GM13977 (cell line): ENCODE results near the gene SF1.

Experiments used
- DNase-seq: peaks from one replicate; pipeline ENCODE4 v3.0.0; 2012; ENCODE audit warnings: low spot score
- CTCF ChIP-seq: IDR thresholded peaks from 2 replicates; pipeline ENCODE4 v1.5.1; 2012; ENCODE audit warnings: mild to moderate bottlenecking, control low read depth; ENCODE audit not compliant: insufficient read depth; ENCODE audit errors: extremely low read depth, missing control alignments
- in situ Hi-C: fragments of 300-500 bp; cut with MboI; formaldehyde crosslinking; loops from one replicate; pipeline ENCODE4 v1.12.0; 2022; ENCODE audit warnings: low sequenced_read_pairs, low pct_unique_long_range_greater_than_20kb, mixed read lengths, inconsistent platforms; ENCODE audit not compliant: unreplicated experiment

SF1 gene

DNA sequence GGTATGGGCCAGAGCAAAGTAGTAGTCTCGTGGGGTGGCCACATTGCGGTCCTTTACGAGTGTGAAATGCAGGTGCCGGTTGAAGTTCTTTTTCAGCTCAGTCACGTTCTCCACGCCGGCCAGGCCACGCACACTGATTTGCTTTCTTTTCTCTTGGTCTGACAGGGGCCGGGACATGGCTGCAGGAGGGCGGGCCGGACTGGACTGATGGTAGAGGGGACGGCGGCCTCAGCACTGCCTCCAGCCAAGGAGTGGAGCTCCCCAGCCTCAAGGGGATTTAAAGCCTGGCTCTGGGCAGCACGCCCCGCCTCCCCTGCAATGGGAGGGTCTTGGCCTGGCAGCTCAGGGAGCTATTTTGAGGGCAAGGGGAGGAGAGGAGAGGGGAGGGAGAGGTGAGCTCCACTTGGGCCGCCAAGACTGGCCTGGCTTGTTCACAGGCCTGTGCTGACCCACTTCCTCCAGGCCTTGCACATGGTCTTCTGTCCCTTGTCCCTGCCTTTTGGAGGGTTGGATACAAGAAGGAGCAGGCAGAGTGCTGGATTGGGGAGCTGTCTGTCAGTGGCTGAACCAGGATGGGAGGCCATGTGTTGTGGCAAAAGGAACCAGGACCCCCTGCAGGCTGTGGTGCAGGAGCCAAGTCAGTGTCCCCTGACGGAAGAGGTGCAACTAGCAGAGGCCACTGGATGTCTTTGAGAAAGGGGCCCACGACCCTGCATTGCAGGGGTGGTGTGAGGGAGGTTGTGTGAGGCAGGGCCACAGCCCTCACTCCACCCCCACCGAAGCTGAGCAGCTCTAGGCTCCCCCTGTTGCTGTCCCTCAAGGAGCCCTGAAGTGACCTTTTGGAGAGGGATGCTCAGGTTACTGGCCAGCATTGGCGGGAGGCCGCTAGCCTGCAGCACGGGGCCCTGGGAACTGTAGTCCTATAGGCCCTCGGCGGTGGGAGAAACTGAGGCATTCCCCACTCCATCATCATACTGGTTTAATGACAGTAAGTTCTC, 18.3 kb downstream of the SF1 start, which contains the start of gene PYGM:
Gene PYGM, minus strand, starts transcription at position 253 of the 998 bp plus-strand sequence. Its CDS starts 76 bp downstream, at position 177.
- no peak for TF ChIP-seq CTCF

DNA sequence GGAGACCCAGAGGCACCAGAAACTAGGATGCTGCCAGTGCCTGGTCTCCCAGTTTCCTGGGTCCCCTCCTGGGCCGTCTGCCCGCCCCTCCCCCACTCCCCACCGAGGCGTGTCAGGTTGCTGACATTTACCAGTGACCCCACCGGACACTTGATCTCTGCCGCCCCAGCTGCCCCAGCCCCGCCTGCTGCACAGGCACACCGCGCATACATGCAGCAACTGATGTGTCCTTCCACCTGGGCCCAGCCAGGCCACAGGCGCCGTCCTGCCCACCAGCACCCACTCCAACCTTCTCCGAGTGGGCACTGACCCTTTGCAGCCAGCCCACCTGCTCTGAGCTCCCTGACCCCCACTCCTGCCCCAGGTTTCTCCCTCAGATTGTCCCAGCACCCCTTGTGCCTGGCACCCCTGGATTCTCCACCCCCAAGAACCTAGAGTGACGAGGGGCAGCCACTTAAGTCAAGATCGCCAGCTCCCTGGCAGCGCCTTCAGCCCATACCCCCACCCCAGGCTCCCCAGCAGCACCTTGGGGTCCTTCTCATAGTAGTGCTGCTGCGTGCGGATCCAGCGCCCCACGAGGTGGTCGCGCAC, 19.1 kb downstream of the SF1 start:
- in situ Hi-C loops: no loop called here
- DNase-seq: peak; percentile 13
- TF ChIP-seq CTCF: no peak

More for the DNA sequence above, 18.3 kb downstream of the SF1 start, which contains the start of gene PYGM:
- in situ Hi-C loops: no loop called here
- peak; percentile 28 for DNase-seq

DNA sequence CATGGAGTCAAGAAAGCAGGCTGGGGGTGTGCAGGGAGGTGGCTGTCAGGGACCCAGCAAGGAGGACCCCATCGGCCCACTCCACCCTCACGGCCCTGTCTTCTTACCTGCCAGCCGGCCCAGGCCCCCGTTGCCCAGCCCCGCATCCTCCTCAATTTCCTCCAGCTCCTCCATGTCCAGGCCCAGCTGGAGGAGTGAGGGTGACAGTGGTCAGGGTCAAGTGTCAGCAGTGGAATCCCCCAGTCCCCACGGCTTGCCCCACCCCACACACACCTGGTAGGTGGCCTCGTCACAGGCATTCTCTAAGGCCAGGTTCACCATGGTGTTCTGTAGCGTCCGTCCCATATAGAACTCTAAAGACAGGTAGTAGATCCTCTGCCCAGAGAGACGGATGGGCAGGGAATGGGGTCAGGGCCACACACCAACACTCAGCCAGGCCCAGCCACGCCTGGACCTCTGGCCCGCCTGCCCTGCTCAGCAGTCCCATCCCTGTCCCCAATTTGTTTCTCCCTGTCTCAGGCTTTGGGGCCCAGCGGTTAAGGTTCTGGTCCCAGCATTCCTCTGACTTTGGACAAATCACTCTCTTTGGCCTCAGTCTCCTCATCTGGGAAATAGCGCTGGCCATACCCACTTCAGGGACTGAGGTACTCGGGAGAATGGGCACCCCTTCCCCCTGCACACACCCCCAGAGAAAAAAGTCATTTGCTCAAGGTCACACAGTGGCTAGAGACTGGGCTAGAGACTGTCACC, 19.8 kb downstream of the SF1 start:
- in situ Hi-C loops: no loop called here
- no peak for TF ChIP-seq CTCF
- peak; percentile 20 for DNase-seq

DNA sequence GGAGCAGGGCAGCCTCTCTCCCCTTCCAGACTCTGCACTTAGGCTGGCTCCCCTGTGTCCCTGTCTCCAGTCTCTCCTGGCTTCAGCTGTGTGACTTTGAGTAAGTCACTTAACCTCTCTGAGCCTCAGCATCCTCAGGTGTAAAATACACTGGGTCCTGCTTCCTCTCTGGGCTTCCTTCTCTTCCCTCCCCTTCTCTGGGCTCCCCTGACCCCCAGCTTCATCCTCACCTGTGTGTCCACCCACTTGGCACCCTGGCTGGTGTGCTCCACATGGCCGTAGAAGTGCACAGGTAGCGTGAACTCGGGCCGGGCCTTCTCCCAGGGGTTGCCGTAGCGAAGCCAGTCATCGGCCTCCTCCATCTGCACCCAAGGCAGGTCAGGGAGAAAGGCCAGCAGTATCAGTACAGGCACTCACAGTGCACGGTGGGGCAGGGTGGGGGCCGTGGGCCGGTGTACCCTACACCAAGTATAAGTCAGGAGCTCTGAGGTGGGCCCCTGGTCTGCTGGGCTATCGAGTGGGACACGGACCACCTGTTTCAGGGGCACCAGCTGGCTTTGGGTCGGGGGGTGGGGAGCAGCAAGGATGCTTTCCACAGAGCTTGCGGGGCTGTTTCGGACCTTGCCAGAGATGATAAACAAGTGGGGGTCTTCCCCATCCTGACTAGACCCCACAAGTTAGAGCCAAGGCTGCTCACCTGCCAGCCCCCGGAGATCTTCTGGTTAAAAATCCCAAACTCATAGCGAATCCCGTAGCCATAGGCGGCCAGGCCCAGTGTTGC, 20.6 kb downstream of the SF1 start:
- in situ Hi-C loops: no loop called here
- no peak for TF ChIP-seq CTCF
- DNase-seq: no peak

DNA sequence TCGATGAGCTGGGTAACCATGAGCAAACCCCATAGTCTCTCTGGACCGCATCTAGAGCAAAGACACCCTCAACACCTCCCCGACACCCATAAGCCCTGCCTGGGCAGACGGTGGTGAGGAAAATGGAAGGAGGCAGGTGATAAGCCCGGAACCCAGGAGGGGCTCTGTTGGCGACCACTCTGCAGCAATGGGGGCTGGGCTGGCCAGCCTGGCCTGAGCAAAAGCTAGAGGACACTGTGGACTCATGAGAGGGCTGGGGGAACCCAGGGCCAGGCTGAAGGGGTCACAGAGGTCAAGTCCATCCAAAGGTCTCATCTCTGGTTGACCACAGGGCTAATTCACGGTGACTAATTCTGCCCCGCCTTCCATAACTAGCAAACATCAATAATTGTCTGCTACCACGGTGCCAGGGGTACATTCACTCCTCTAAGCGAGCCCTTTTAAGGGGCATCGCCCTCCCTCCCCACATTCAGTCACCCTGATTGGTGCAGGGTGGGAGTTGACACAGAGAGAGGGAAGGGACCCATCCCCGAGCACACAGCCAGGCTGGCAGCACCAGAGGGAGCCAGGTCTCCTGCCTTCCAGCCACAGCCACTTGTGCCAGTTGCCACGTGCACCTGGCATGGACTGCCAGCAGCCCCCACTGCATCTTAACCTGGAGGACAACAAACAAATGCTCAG, 22.5 kb downstream of the SF1 start:
- peak; percentile 16 for DNase-seq
- in situ Hi-C loops: no loop called here
- TF ChIP-seq CTCF: no peak
